T follicular helper cell (primary cell): ENCODE data around the gene UBE2K.
"Not testable (repeated sequence)": the region's sequence is repeated elsewhere in the genome, so short reads cannot be mapped to it uniquely, and the experiment has no call there.

ENCODE experiments used
- DNase-seq: peaks from one replicate; pipeline ENCODE4 v3.0.0-alpha.2; 2020; ENCODE audit warnings: low read depth

Gene UBE2K

DNA sequence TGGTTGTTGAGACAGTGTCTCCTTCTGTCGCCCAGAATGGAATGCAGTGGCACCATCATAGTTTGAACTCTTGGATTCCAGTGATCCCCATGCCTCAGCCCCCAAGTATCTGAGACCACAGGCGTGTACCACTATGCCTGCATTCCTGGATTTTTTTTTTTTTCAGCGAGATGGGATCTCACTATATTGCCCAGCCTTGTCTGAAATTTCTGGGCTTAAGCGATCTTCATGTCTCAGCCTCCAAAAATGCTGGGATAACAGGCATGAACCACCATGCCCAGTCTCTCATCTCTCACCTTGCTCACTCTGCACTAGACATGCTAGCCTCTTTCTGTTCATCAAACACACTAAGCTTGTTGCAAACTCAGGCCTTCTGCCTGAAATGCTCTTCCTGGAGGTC is 104.1 kb downstream of the UBE2K start:
- DNase-seq: no peak

DNA sequence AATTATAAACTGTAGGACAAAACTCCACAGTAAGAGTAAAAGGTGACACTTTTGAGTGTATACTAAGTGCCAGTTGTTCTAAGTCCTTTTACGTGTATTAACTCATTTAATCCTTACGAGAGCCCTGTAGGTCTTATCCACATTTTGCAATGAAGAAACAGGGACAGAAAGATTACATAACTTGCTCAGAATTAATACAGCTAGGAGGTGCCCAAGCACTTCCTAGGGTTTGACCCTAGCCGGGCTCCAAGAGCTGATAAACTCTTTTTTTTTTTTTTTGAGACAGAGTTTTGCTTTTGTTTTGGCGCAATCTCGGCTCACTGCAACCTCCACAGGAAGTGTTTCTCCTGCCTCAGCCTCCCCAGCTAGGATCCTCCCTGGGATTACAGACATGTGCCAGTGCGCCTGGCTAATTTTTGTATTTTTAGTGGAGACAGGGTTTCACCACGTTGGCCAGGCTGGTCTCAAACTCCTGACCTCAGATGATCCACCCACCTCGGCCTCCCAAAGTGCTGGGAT is 110.4 kb downstream of the UBE2K start:
- no peak for DNase-seq

DNA sequence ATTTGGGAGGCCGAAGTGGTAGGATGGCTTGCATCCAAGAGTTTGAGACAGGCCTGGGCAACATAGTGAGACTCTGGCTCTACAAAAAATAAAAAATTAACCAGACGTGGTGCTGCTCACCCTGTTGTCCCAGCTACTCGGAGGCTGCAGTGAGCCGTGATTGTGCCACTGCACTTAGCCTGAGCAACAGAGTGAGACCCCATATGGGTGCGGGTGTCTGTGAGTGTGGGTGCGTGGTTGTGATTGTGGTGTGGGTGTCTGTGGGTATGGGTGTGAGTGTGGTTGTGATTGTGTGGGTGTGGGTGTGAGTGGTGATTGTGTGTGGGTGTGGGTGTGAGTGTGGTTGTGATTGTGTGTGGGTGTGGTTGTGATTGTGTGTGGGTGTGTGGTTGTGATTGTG is 114.6 kb downstream of the UBE2K start:
- no peak for DNase-seq

DNA sequence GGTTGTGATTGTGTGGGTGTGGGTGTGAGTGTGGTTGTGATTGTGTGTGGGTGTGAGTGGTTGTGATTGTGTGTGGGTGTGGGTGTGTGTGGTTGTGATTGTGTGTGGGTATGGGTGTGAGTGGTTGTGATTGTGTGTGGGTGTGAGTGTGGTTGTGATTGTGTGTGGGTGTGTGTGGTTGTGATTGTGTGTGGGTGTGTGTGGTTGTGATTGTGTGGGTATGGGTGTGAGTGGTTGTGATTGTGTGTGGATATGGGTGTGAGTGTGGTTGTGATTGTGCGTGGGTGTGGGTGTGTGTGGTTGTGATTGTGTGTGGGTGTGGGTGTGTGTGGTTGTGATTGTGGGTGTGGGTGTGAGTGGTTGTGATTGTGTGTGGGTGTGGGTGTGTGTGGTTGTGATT is 115.1 kb downstream of the UBE2K start:
- DNase-seq: not testable (repeated sequence)

DNA sequence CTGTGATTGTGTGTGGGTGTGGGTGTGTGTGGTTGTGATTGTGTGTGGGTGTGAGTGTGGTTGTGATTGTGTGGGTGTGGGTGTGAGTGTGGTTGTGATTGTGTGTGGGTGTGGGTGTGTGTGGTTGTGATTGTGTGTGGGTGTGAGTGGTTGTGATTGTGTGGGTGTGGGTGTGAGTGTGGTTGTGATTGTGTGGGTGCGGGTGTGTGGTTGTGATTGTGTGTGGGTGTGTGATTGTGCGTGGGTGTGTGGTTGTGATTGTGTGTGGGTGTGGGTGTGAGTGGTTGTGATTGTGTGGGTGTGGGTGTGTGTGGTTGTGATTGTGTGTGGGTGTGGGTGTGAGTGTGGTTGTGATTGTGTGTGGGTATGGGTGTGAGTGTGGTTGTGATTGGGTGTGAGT is 115.8 kb downstream of the UBE2K start:
- not testable (repeated sequence) for DNase-seq

DNA sequence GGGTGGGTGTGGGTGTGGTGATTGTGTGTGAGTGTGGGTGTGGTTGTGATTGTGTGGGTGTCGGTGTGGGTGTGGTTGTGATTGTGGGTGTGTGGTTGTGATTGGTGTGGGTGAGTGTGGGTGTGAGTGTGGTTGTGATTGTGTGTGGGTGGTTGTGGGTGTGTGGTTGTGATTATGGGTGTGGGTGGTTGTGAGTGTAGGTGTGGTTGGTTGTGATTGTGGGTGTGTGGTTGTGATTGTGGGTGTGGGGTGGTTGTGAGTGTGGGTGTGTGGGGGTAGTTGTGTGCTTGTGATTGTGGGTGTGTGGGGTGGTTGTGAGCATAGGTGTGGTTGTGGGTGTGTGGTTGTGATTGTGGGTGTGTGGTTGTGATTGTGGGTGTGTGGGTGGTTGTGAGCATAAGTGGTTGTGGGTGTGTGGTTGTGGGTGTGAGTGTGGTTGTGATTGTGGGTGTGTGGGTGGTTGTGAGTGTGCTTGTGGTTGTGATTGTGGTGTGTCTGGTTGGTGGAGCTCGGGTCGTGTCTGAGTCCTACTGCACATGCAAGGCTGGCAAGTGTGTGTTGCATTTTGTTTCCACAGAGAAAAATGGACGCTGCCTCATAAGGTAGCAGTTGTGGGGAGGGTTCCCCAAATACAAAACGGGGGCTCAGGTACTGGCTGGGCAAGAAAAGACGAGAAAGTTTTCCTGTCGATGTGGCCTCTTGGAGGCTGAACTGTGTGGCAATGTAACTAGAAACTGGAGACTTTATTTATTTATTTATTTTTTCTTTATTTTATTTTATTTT is 116.7 kb downstream of the UBE2K start:
- DNase-seq: no peak

DNA sequence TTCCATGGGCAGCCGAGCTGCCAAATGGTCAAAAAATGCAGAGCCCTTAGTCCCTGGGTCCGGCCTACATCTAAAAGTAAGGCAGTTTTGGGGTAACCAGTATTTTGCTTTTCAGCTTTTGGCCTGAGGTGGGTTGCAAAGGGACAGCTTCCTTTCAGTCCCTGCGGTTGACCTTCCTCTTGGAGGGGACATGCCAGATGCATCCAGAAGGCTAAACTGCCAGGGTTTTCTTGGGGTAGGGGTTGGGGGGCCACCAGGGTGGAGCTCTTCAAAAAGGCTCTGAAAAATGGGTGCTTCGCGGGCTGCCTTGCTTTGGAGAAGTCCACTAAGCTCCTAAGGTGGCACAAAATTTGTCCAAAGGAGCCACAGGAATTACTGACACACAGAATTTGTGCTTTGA is 120.7 kb downstream of the UBE2K start:
- DNase-seq: no peak

DNA sequence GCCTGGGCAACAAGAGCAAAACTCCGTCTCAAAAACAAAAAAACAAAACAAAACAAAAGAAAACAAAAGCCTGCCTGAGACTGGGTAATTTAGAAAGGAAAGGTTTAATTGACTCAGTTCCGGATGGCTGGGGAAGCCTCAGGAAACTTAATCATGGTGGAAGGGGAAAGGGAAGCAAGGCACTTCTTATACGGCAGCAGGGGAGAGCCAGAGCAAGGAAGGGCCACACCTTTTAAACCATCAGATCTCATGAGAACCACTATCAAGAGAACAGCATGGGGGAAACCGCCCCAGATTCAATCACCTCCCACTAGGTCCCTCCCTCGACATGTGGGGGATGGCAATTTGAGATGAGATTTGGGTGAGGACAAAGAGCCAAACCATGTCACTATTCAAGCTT is 122.2 kb downstream of the UBE2K start:
- no peak for DNase-seq

DNA sequence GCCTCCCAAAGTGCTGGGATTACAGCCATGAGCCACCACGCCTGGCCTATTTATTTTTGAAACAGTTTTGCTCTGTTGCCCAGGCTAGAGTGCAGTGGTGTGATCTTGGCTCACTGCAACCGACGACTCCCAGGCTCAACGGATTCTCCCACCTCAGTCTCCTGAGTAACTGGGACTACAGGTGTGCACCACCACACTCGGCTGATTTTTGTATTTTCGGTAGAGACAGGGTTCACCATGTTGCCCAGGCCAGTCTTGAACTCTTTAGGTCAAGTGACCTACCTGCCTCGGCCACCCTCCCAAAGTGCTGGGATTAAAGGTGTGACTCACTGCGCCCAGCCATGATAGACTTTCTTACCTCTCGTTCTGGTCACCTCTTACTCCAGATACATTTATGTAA is 124.0 kb downstream of the UBE2K start:
- DNase-seq: no peak

DNA sequence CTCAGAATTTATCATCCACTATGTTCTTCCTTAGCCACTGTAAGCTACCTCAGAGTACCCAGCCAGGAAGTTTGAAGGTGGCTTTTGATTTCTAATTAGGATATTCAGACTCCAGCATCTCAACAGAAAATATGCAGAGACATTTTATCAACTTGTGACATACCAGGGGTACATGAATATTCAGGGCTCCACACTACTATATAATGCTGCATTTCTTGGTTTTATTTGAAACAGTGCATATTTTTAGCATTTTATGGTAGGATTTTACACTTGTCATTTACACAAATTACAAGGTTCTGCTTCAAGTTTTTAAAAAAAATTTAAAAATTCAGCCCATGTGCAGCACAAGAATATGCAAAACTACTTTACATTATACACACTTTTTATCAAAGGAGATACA is 124.7 kb downstream of the UBE2K start:
- no peak for DNase-seq

DNA sequence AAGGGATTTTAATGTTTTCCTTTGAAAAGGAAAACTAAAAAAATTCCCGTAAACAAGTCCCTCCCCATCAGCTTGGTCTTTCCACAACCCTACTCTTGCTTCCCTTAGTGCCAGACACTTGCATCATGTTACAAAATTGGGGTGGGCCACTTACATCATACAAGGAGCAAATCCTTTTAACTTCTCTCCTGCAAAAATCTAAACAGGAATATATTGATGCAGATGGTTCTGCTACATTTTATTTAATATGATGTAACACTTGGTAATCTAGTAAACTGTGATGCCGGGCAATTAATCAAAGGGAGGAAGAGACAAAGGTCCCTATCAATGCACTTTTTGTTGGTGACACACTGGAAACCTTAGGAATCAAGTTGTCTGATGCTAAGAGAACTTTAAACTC is 125.3 kb downstream of the UBE2K start:
- DNase-seq: no peak

DNA sequence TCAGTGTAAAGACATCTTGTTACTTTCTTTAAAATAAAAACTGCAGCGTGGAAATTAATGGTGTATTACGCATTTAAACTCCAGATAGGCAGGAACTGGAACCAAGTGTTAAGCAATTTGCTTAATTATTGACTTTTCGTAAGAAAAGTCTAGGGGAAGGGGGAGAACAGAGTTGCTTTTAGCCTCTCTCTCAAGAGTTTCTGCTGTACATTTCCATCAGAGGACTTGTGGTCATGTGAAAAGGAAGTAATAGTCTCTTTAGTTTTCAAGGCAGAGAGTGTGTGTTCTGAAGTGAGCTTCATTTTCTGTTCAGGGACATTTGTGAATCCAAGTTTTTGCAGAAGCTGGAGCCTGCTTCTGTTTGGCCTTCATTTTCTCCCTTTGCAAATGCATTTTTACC is 127.2 kb downstream of the UBE2K start:
- no peak for DNase-seq

DNA sequence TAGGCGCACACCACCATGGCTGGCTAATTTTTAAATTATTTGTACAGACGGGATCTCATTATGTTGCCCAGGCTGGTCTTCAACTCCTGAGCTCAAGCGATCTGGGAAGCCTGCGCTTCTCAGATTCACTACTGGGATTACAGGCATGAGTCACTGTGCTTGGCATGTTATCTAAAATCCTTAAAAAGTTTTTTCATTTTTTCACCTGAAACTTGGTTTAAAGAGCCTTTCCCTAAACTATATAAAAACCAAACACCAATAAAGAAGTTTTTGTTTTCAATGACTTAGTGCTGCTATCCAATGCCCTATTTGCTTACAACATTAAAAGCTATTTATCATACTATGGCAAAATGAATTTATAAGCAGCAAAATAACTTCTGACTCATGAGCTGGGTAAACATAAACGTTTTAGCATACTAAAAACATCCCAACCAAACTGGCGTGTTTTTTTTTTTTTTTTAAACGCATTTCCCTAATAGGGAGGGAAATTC is 127.8 kb downstream of the UBE2K start:
- no peak for DNase-seq
